SHP77 treated with DMSO at 0.1 percent for 48 hours (cell line): ENCODE results near the gene ADD3.

Experiments used
- DNase-seq: peaks from one replicate; lab custom pipeline; 2025; lab: John Stamatoyannopoulos, UW

Gene ADD3

GRCh38 chr10:110006358-110007160, 1.2 kb upstream of the ADD3 start:
- no peak for DNase-seq

DNA sequence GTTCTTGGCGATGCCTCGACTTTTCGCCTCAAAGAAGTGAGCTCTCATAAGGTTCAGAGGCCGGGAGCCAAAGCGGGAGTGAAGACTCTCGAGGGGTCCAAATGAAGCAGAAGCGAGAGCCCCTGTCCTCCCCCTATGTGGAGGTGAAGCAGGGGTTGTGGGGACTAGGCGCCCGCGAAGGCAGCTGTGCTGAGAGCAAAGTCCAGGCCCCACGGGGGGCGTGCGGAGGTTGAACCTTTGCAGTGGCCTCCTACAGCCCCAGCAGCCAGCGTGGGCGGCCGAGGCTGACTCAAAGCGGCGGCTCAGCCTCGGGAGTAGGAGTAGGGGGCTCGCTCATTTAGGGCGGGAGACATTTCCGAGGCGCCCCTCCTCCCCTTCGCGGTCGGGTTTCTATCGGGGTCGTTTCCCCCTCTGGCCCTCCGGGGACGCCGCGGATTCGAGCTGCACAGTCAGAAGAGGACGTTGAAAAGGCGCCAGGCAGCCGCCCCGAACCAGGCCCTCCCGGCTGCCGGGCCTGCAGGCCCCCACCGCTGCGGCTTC, 553 bp upstream of the ADD3 start:
- DNase-seq = no peak

DNA sequence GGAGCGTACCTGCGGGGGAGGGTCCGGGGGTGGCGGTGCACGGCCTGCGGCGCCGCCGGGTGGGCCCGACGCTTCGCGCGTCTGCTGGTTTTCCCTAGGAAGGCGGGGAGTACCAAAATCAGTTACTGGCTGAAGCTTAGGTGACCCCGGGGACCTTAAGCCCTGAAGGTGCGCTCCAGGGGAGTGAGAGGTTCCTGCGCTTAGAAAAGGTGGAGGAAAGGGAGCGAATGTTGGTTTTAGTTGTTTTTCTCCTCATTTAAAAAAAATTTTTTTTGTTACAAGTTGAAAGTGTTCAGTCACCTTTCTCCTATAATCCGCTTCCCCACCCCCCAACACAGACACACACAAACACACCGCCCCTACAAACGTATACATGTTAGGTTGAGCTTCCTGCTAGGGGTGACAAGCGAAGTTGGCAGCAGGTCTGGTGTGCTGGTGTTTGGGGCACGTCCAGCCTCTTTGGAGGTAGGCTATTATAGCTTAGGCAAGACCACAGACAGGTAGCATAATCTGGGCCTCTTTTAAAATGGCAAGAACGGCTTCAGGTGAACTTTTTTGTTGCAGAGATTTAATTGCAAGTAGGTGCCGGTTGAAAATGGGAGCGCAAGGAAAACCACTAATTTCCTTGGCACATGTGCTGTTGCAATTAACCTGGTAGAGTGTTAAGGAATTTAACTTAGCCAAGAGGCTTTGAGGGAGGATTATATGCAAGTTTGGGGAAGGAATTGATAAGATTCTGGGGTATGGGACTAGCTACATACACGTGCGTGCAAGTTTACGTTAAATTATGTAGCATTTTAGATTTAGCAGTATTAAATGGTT, 945 bp downstream of the ADD3 start:
- no peak for DNase-seq

GRCh38 chr10:110009736-110010475, 2.1 kb downstream of the ADD3 start:
- no peak for DNase-seq

- no peak for DNase-seq
Measured at GRCh38 chr10:110010486-110011378, 2.9 kb downstream of the ADD3 start.

DNA sequence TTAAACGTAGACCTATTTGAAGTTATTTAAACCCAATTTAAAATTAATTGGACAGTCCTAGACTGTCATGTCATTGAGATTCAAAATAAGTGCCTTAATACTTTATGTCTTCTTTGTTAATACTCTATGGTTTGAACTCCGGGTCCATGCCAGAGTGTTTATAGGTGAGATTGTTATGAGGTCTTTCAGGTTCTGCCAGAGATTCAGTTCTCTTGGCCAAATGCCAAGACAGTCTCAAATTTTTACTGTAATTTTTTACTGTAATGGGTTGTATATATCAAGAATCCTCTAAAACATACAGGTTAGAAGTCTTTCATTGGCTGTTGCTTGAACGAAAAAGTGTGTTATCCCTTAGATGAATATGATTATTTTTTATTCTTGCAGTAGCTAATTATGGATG, 3.9 kb downstream of the ADD3 start:
- DNase-seq = no peak

DNA sequence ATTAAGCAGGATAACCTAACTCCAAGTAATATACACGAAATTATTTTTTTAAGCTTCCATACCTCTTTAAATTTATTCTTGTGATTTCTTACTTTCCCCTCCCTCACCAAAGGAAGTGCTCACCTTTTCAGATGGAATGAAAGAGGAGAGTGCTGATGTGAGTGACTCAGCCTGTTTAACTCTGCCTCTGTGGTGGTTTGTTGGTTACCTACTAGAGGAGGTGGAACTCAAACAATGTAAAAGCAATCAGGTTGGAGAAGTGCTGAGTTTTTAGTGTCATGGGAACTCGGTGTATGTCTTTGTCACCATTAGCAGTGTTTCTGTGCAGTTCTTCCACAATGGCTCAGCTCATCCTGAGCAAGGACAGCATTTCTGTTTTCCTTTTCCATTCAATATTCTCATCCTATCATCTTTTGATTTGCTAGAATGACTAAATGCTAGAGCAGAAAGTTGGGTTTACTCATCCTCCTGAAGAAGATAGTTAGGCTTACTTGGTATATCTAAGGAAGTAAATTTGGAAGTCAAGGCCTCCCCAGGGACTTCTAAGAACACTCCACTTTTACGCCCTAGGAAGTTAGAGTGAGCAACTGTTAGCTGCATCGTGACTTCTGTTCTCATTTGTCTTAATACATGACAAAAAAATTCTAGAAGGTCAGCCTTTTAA, 6.0 kb downstream of the ADD3 start:
- DNase-seq = no peak

- DNase-seq = no peak
Measured at GRCh38 chr10:110016039-110016438, 8.3 kb downstream of the ADD3 start.

- DNase-seq = no peak
Measured at GRCh38 chr10:110017052-110017451, 9.3 kb downstream of the ADD3 start.

DNA sequence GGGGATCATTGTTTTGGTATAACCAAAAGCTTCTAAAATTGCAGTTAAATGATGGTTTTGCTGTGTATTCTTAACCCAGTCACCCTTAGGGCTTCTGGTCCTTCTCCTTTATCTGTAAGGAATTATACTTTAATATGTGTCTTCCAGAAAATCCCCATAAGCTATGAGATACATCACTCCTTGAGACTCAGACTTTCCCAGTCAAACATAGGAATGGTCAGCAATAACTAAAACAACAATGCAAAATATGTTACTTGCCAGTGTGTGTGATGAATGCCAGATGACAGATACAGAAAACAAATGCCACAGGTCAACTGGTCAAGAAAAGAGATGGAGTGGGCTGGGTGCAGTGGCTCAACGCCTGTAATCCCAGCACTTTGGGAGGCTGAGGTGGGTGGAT, 10.1 kb downstream of the ADD3 start:
- DNase-seq = no peak

DNA sequence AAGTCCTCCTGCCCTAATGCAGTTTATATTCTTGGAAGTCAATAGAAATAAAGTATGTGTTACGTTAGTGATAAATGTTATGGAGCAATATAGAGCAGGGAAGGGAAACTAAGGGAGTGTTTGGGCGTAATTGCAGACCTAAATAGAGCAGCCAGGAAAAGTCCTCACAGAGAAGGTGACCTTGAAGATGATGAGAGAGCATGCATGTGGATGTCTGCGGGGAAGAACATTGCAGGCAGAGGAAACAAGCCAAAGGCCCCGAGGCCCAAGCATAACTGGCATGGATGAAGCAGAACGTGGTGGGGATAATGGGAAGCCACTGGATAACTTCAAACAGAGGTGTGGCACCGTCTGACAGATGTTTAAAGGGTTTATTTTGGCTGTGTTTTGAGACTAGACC, 12.5 kb downstream of the ADD3 start:
- no peak for DNase-seq

- no peak for DNase-seq
Measured at GRCh38 chr10:110022716-110023504, 15.1 kb downstream of the ADD3 start.

- no peak for DNase-seq
Measured at GRCh38 chr10:110023785-110024465, 16.1 kb downstream of the ADD3 start.

GRCh38 chr10:110029450-110029849, 21.7 kb downstream of the ADD3 start:
- no peak for DNase-seq

DNA sequence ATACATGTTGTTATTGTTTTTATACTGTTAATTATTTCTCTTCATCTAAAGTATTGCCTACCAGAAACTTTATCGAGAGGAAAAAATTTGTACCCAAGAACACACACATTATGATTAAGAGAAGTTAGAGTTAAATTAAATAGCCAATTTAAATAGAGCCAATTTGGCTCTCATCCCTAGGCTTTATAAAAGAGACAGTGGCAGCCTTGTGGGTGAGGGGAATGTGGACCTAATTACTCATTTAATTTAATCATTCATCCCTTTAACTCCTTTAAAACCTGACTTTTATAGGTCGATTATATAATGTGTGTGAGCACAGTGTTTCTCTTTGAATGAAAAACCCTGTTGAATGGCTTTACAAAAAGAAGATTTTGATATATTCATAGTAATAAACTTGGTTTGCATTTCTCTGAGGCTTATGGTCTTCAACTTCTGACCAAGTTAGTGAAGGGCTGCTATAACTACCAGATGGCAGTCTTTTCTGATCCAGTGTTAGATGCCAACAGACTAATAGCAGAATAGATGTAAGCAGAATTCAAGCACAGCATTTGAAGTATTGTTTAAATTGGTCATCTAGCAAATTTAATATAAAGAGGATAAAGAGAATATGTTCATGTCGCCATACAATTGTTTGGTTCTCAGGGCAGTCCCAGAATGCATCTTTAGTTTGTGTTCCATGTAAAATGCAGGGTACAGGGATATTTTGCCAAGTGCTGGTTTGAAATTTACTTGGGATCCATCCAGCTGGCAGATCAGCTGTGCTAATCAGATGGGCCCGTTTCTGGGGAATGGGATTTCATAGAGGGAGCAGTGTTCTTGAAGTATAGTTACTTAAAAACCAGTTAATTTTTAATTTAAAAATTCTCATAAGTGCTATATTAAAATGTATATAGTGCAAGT, 25.3 kb downstream of the ADD3 start:
- DNase-seq = no peak

DNA sequence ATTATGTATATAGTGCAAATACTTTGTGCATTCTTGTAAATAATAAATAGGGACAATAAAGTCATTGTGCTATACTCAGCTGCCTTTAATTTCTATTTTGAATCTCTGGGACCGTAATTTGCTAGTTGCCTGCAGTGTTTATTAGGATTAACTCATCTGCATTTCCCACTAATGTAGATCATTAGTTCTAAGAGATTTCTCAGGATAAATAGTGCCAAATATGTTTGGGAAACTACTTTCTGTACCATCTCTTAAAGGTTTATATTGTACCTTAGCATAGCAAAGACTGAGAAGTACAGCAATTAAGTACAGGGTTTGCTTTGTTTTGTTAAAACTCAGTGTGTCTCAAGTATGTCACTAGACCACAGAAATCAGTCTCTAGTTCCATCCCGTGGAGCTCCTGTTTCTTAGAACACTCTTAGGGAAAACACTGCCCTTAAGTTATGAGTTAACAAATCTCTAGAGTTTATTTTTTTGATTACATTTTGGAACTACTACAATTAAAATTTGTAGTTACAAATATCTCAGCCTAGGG, 26.0 kb downstream of the ADD3 start:
- no peak for DNase-seq

- DNase-seq = no peak
Measured at GRCh38 chr10:110034596-110034995, 26.8 kb downstream of the ADD3 start.
